Panc1 (cell line): ENCODE measurements around the gene COL5A2. TPM values are rescaled to one million over a fixed set of nuclear protein-coding genes. Genes with fewer than 3 reads are reported as not detected.

Experiments
- ATAC-seq: fragments of 200-7000 bp; cut with Tn5 transposase; 2 replicates; pipeline ENCODE4 v1.9.1; 2020; ENCODE audit warnings: mild to moderate bottlenecking, moderate library complexity
- BruUV-seq: library from RNA; stranded (reverse); fragments of 400-500 nt; replicated peaks from 2 replicates; lab custom pipeline; 2021; lab: Mats Ljungman, UMichigan
- CTCF ChIA-PET: fragments of 300-600 bp; sonication (Branson Sonifier 250); formaldehyde crosslinking; loops from one replicate; lab custom pipeline; 2022; ENCODE audit warnings: antibody characterized with exemption; lab: Charles Lee
- POLR2A ChIA-PET: fragments of 300-600 bp; sonication (Branson Sonifier 250); formaldehyde crosslinking; loops from one replicate; lab custom pipeline; 2022; ENCODE audit warnings: antibody characterized with exemption; lab: Charles Lee
- DNase-seq: peaks from one replicate; pipeline ENCODE4 v3.0.0-alpha.2; 2010; ENCODE audit warnings: low read depth, low spot score
- H3K27ac ChIP-seq: 2 replicates; pipeline ENCODE4 v1.5.1; 2011; ENCODE audit warnings: mild to moderate bottlenecking, low read length, inconsistent platforms
- H3K27me3 ChIP-seq: fragments of 200-500 bp; sonication (Bioruptor generic); 2 replicates; pipeline ENCODE4 v1.6.0; 2014; ENCODE audit warnings: low read length, inconsistent platforms; ENCODE audit not compliant: control insufficient read depth, insufficient read depth
- H3K36me3 ChIP-seq: fragments of 200-500 bp; sonication (Bioruptor generic); 2 replicates; pipeline ENCODE4 v1.5.1; 2014; ENCODE audit warnings: inconsistent platforms, mild to moderate bottlenecking, low read length, moderate library complexity; ENCODE audit not compliant: control insufficient read depth, insufficient read depth
- H3K4me1 ChIP-seq: 2 replicates; pipeline ENCODE4 v1.5.1; 2011; ENCODE audit warnings: inconsistent platforms, mild to moderate bottlenecking, low read length, moderate library complexity; ENCODE audit not compliant: control insufficient read depth, insufficient read depth
- H3K4me3 ChIP-seq, 2 experiments: 2 replicates each; pipeline ENCODE4 v1.5.1; 2011 to 2012; ENCODE audit warnings: low read depth in 2 of 2, low read length in 2 of 2, mild to moderate bottlenecking in 2 of 2, inconsistent platforms in 1 of 2, moderate library complexity in 1 of 2
- H3K9me3 ChIP-seq: fragments of 200-500 bp; sonication (Bioruptor generic); 2 replicates; pipeline ENCODE4 v1.5.1; 2014; ENCODE audit warnings: low read depth, mild to moderate bottlenecking, inconsistent platforms, low read length, moderate library complexity; ENCODE audit not compliant: control insufficient read depth, insufficient read depth
- POLR2AphosphoS5 ChIP-seq: IDR thresholded peaks from 2 replicates; pipeline ENCODE4 v1.6.1; 2012; ENCODE audit warnings: mild to moderate bottlenecking, low read depth, low read length, moderate library complexity
- SIN3A ChIP-seq: IDR thresholded peaks from 2 replicates; pipeline ENCODE4 v1.6.1; 2012; ENCODE audit warnings: low read depth, mild to moderate bottlenecking, low read length, moderate library complexity, borderline replicate concordance; ENCODE audit not compliant: insufficient read depth
- TCF7L2 ChIP-seq: IDR thresholded peaks from 2 replicates; pipeline ENCODE4 v1.6.1; 2011; ENCODE audit warnings: mild to moderate bottlenecking, low read depth, low read length, inconsistent platforms
- in situ Hi-C: cut with HindIII; loops from 2 replicates; pipeline ENCODE4 v1.10.0; 2016; ENCODE audit warnings: low sequenced_read_pairs, low pct_unique_long_range_greater_than_20kb
- intact Hi-C: fragments of 100-400 bp; cut with micrococcal nuclease; formaldehyde crosslinking; loops from one replicate; pipeline ENCODE4 v1.10.0; 2022; ENCODE audit not compliant: unreplicated experiment
- total RNA-seq: library from RNA; stranded (reverse); gene quantifications from one replicate; pipeline ENCODE4 v1.2.1, GENCODE V29; 2021; ENCODE audit not compliant: unreplicated experiment
- TF ChIP-seq, protein P1 (sequence below), 2 experiments: IDR thresholded peaks; 2 replicates each; pipeline ENCODE4 v1.6.1; 2011 to 2012; ENCODE audit warnings: low read depth in 2 of 2, control low read depth in 1 of 2, low read length in 1 of 2, mild to moderate bottlenecking in 1 of 2, moderate library complexity in 1 of 2; ENCODE audit not compliant: insufficient read depth in 1 of 2
- TF ChIP-seq, protein P2 (sequence below): fragments of 450-650 bp; IDR thresholded peaks from 2 replicates; pipeline ENCODE4 v1.5.1; 2017; ENCODE audit warnings: mild to moderate bottlenecking

The COL5A2 gene
- total RNA-seq, 1 experiment from 2014 or later: 144 TPM

DNA sequence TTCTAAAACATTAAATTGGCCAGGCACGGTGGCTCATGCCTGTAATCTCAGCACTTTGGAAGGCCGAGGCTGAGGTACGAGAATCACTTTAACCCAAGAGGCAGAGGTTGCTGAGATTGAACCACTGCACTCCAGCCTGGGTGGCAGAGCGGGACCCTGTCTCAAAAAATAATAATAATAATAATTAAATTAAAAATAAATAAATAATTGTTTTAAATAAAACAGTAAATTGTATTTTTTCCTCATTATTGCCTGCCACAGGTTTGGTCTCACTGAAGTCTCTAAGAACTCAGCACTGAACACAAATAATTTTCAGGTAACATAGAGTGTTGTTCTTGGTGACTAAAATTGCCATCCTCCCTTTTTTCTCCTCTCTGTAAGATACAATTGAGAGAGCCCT lies 19.8 kb downstream of the COL5A2 start:
- Histone ChIP-seq H3K4me3 (no peak overlapping the region), H3K4me1 (peaks cover 59% of the 10 kb centered on the region), H3K27me3 (no peaks in the 10 kb centered on the region), H3K9me3 (no peaks in the 10 kb centered on the region), H3K27ac (peak overlapping the region; percentile 79), H3K36me3 (no peaks in the 10 kb centered on the region)
- DNase-seq (no peak), ATAC-seq (no peak)
- intact Hi-C loops (no loop called here), in situ Hi-C loops (no loop called here)
- TF ChIP-seq, protein P1, sequence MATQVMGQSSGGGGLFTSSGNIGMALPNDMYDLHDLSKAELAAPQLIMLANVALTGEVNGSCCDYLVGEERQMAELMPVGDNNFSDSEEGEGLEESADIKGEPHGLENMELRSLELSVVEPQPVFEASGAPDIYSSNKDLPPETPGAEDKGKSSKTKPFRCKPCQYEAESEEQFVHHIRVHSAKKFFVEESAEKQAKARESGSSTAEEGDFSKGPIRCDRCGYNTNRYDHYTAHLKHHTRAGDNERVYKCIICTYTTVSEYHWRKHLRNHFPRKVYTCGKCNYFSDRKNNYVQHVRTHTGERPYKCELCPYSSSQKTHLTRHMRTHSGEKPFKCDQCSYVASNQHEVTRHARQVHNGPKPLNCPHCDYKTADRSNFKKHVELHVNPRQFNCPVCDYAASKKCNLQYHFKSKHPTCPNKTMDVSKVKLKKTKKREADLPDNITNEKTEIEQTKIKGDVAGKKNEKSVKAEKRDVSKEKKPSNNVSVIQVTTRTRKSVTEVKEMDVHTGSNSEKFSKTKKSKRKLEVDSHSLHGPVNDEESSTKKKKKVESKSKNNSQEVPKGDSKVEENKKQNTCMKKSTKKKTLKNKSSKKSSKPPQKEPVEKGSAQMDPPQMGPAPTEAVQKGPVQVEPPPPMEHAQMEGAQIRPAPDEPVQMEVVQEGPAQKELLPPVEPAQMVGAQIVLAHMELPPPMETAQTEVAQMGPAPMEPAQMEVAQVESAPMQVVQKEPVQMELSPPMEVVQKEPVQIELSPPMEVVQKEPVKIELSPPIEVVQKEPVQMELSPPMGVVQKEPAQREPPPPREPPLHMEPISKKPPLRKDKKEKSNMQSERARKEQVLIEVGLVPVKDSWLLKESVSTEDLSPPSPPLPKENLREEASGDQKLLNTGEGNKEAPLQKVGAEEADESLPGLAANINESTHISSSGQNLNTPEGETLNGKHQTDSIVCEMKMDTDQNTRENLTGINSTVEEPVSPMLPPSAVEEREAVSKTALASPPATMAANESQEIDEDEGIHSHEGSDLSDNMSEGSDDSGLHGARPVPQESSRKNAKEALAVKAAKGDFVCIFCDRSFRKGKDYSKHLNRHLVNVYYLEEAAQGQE (IDR thresholded peaks at IDR 0.05; ENCODE audit: insufficient read depth in 1 of 2, low read depth in 2 of 2, low read length in 1 of 2): no peak
- TF ChIP-seq TCF7L2: no peak
- TF ChIP-seq POLR2AphosphoS5: no peak
- TF ChIP-seq, protein P2, sequence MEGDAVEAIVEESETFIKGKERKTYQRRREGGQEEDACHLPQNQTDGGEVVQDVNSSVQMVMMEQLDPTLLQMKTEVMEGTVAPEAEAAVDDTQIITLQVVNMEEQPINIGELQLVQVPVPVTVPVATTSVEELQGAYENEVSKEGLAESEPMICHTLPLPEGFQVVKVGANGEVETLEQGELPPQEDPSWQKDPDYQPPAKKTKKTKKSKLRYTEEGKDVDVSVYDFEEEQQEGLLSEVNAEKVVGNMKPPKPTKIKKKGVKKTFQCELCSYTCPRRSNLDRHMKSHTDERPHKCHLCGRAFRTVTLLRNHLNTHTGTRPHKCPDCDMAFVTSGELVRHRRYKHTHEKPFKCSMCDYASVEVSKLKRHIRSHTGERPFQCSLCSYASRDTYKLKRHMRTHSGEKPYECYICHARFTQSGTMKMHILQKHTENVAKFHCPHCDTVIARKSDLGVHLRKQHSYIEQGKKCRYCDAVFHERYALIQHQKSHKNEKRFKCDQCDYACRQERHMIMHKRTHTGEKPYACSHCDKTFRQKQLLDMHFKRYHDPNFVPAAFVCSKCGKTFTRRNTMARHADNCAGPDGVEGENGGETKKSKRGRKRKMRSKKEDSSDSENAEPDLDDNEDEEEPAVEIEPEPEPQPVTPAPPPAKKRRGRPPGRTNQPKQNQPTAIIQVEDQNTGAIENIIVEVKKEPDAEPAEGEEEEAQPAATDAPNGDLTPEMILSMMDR: no peak
- no peak for TF ChIP-seq SIN3A
- POLR2A ChIA-PET: no interaction called here
- BruUV-seq: no TSS peak
- CTCF ChIA-PET: no interaction called here

DNA sequence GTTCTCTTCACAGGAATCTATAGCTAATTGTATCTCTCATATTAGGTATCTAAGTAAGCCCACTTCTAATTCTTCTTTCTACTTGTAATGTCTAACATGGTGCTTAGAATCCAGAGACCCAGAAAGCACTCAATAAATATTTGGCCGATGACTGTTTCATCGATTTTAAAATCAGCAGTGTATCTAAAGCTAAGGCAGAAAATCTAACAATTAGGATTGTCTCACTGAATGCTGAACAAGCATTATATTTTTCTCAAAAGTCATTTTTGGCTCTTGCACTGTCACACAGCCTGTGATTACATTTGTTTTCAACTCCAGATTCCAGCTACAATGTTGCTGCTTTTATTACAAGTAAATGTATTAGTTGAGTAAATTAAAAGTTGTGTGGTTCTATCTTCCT lies 20.3 kb downstream of the COL5A2 start:
- in situ Hi-C loops: no loop called here
- Histone ChIP-seq H3K4me1 (peaks cover 57% of the 10 kb centered on the region), H3K27me3 (no peaks in the 10 kb centered on the region), H3K4me3 (no peak overlapping the region), H3K27ac (peak overlapping the region; percentile 79), H3K9me3 (no peaks in the 10 kb centered on the region), H3K36me3 (no peaks in the 10 kb centered on the region)
- DNase-seq (no peak), ATAC-seq (no peak)
- intact Hi-C loops: no loop called here
- BruUV-seq: no TSS peak
- ChIA-PET CTCF (no interaction called here), POLR2A (no interaction called here)
- TF ChIP-seq TCF7L2: no peak
- no peak for TF ChIP-seq SIN3A
- no peak; the same call in 1 of the 2 replicates for TF ChIP-seq POLR2AphosphoS5
- TF ChIP-seq, protein P2: no peak
- TF ChIP-seq, protein P1 (IDR thresholded peaks at IDR 0.05; ENCODE audit: insufficient read depth in 1 of 2, low read depth in 2 of 2, low read length in 1 of 2): no peak
